Measurements from ENCODE around the gene SESN1. TPM values are rescaled to one million over a fixed set of nuclear protein-coding genes. Genes with fewer than 3 reads are reported as not detected.

SESN1 gene
- total RNA-seq, 2 experiments from 2014 or later, result 10.8 to 13.8 TPM

- ChIA-PET CTCF (ENCODE audit: unreplicated experiment) (no interaction called here), POLR2A (interaction anchor here (0.6 to 0.8 kb wide), 3 partner anchors 8 to 30 kb away, joined by 3 to 5 read pairs (median 4); no protein-coding TSS in a partner anchor)
- Histone ChIP-seq H2AFZ (ENCODE audit: low read length) (0 out of 2 replicates have a peak overlapping the region, but pooled peaks have one; percentile 15), H3K4me1 (ENCODE audit: insufficient read depth, low read length, poor library complexity, severe bottlenecking) (peaks cover 30% of the 10 kb centered on the region), H3K79me2 (ENCODE audit: insufficient read depth, low read depth, low read length) (peaks cover 4% of the 10 kb centered on the region; the same call in 1 of the 2 replicates), H3K9me3 (ENCODE audit: low read length) (0 out of 2 replicates have a peak, but pooled peaks cover 1% of the 10 kb centered on the region), H4K20me1 (ENCODE audit: insufficient read depth, low read length) (no peaks in the 10 kb centered on the region), H3K36me3 (ENCODE audit: insufficient read depth, low read length) (no peaks in the 10 kb centered on the region), H3K9me2 (ENCODE audit: insufficient read depth, low read length) (no peaks in the 10 kb centered on the region), H3K27ac (ENCODE audit: low read depth, low read length, poor library complexity, severe bottlenecking) (no peak overlapping the region), H3K4me2 (ENCODE audit: low read length) (peak overlapping the region; percentile 34; the same call in 1 of the 2 replicates), H3K4me3 (ENCODE audit: low read depth, low read length, poor library complexity, severe bottlenecking) (no peak overlapping the region)
- TF ChIP-seq, protein P1, sequence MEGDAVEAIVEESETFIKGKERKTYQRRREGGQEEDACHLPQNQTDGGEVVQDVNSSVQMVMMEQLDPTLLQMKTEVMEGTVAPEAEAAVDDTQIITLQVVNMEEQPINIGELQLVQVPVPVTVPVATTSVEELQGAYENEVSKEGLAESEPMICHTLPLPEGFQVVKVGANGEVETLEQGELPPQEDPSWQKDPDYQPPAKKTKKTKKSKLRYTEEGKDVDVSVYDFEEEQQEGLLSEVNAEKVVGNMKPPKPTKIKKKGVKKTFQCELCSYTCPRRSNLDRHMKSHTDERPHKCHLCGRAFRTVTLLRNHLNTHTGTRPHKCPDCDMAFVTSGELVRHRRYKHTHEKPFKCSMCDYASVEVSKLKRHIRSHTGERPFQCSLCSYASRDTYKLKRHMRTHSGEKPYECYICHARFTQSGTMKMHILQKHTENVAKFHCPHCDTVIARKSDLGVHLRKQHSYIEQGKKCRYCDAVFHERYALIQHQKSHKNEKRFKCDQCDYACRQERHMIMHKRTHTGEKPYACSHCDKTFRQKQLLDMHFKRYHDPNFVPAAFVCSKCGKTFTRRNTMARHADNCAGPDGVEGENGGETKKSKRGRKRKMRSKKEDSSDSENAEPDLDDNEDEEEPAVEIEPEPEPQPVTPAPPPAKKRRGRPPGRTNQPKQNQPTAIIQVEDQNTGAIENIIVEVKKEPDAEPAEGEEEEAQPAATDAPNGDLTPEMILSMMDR (conservative IDR thresholded peaks at IDR 0.05; ENCODE audit: low read length), result no peak
- TF ChIP-seq EZH2phosphoT487 (IDR thresholded peaks at IDR 0.05; ENCODE audit: borderline replicate concordance, low read depth, low read length), result no peak
- no peak for DNase-seq (ENCODE audit: low spot score)
- intact Hi-C loops (cut with micrococcal nuclease; ENCODE audit: unreplicated experiment), result loop anchor here (5.0 kb wide), 1 partner anchor 51 kb away; no protein-coding TSS in a partner anchor
- no TSS peak for BruUV-seq (replicated peaks)
Measured at GRCh38 chr6:109058620-109059019, 36.0 kb downstream of the SESN1 start.

DNA sequence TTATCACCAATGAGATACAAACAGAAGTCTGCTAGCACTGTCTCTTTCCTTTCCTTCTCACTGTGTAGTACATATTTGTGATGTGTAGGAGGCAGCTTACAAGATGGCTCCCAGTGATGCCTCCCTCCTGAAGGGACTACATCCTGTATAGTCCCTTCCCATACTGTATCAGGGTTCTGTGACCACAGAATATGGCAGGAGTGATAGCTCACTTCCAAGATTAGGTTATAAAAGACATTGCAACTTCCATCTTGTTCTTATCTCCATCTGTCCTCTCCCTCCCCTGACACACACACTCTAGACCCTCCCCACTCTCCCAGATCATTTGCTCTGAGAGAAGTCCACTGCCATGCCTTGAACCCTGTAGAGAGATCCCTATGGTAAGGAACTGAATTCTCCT is 38.0 kb downstream of the SESN1 start:
- Histone ChIP-seq H2AFZ (ENCODE audit: low read length) (no peak overlapping the region), H3K4me2 (ENCODE audit: low read length) (no peak overlapping the region), H3K36me3 (ENCODE audit: insufficient read depth, low read length) (no peaks in the 10 kb centered on the region), H3K4me1 (ENCODE audit: insufficient read depth, low read length, poor library complexity, severe bottlenecking) (peaks cover 45% of the 10 kb centered on the region), H3K4me3 (ENCODE audit: low read depth, low read length, poor library complexity, severe bottlenecking) (no peak overlapping the region), H4K20me1 (ENCODE audit: insufficient read depth, low read length) (no peaks in the 10 kb centered on the region), H3K9me2 (ENCODE audit: insufficient read depth, low read length) (no peaks in the 10 kb centered on the region), H3K27ac (ENCODE audit: low read depth, low read length, poor library complexity, severe bottlenecking) (no peak overlapping the region), H3K9me3 (ENCODE audit: low read length) (no peaks in the 10 kb centered on the region), H3K79me2 (ENCODE audit: insufficient read depth, low read depth, low read length) (peaks cover 4% of the 10 kb centered on the region; the same call in 1 of the 2 replicates)
- no TSS peak for BruUV-seq (replicated peaks)
- DNase-seq (ENCODE audit: low spot score), result no peak
- TF ChIP-seq EZH2phosphoT487 (IDR thresholded peaks at IDR 0.05; ENCODE audit: borderline replicate concordance, low read depth, low read length), result no peak
- TF ChIP-seq, protein P1 (conservative IDR thresholded peaks at IDR 0.05; ENCODE audit: low read length), result no peak
- CTCF ChIA-PET (ENCODE audit: unreplicated experiment), result no interaction called here
- intact Hi-C loops (cut with micrococcal nuclease; ENCODE audit: unreplicated experiment), result loop anchor here (5.0 kb wide), 1 partner anchor 49 kb away; no protein-coding TSS in a partner anchor
- POLR2A ChIA-PET, result interaction anchor here (1.0 to 1.5 kb wide), 2 partner anchors 16 to 23 kb away, joined by 3 to 5 read pairs; no protein-coding TSS in a partner anchor

DNA sequence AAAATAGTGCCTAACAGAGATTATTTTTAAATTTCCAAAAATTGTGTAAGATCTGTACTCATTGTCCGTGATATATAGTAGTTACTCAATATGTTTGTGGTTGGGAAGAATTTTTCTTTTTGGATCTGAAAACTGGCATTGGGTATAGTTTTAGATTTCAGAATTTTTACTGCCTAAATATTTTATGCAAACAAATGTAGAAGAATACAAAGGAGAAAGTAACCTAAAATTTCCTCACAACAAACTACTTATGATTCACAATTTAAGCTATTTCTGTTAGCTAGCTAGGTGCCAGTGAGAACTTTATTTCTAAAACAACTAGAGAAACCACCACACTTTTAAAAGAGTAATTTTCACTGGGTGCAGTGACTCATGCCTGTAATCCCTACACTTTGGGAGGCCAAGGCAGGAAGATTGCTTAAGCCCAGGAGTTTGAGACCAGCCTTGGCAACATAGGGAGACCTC is 38.8 kb downstream of the SESN1 start:
- H3K36me3 ChIP-seq (ENCODE audit: insufficient read depth, low read length), result no peaks in the 10 kb centered on the region
- no peak overlapping the region for H3K27ac ChIP-seq (ENCODE audit: low read depth, low read length, poor library complexity, severe bottlenecking)
- ChIA-PET CTCF (ENCODE audit: unreplicated experiment) (no interaction called here), POLR2A (interaction anchor here (1.0 to 1.5 kb wide), 2 partner anchors 17 to 24 kb away, joined by 3 to 5 read pairs; no protein-coding TSS in a partner anchor)
- intact Hi-C loops (cut with micrococcal nuclease; ENCODE audit: unreplicated experiment), result loop anchor here (5.0 kb wide), 1 partner anchor 49 kb away; no protein-coding TSS in a partner anchor
- no peak for DNase-seq (ENCODE audit: low spot score)
- no peak overlapping the region for H3K4me2 ChIP-seq (ENCODE audit: low read length)
- H3K4me1 ChIP-seq (ENCODE audit: insufficient read depth, low read length, poor library complexity, severe bottlenecking), result peaks cover 42% of the 10 kb centered on the region
- no peak overlapping the region for H3K4me3 ChIP-seq (ENCODE audit: low read depth, low read length, poor library complexity, severe bottlenecking)
- no peaks in the 10 kb centered on the region for H3K9me3 ChIP-seq (ENCODE audit: low read length)
- H3K79me2 ChIP-seq (ENCODE audit: insufficient read depth, low read depth, low read length), result peaks cover 4% of the 10 kb centered on the region; the same call in 1 of the 2 replicates
- no peaks in the 10 kb centered on the region for H4K20me1 ChIP-seq (ENCODE audit: insufficient read depth, low read length)
- no TSS peak for BruUV-seq (replicated peaks)
- TF ChIP-seq, protein P1 (conservative IDR thresholded peaks at IDR 0.05; ENCODE audit: low read length), result no peak
- TF ChIP-seq EZH2phosphoT487 (IDR thresholded peaks at IDR 0.05; ENCODE audit: borderline replicate concordance, low read depth, low read length), result no peak
- no peak overlapping the region for H2AFZ ChIP-seq (ENCODE audit: low read length)
- no peaks in the 10 kb centered on the region for H3K9me2 ChIP-seq (ENCODE audit: insufficient read depth, low read length)

All from OCI-LY7 (cell line).